Activated CD4-positive, alpha-beta memory T cell treated with anti-CD3 and anti-CD28 coated beads, Interleukin-2, amount 10 ng/mL, durations not matched to agents 7 days and 5 days (primary cell): ENCODE measurements around the gene SFSWAP. TPM values are rescaled to one million over a fixed set of nuclear protein-coding genes. Genes with fewer than 3 reads are reported as not detected.
"Not testable (repeated sequence)": the region's sequence is repeated elsewhere in the genome, so short reads cannot be mapped to it uniquely, and the experiment has no call there.

ENCODE experiments used
- CTCF ChIA-PET: fragments of 350-600 bp; sonication (Branson Sonifier 250); formaldehyde crosslinking; loops from one replicate; lab custom pipeline; 2021; ENCODE audit warnings: antibody characterized with exemption, inconsistent platforms; lab: Charles Lee
- POLR2A ChIA-PET: fragments of 350-600 bp; sonication (Branson Sonifier 250); formaldehyde crosslinking; loops from one replicate; lab custom pipeline; 2021; ENCODE audit warnings: antibody characterized with exemption; lab: Charles Lee
- DNase-seq: peaks from one replicate; pipeline ENCODE4 v3.0.0-alpha.2; 2020
- H3K27ac Mint-ChIP-seq: one replicate; pipeline ENCODE4 v1.8.0; 2021; ENCODE audit warnings: mild to moderate bottlenecking, mixed read lengths
- H3K27me3 Mint-ChIP-seq: one replicate; pipeline ENCODE4 v1.8.0; 2021; ENCODE audit warnings: mixed read lengths
- H3K36me3 Mint-ChIP-seq: one replicate; pipeline ENCODE4 v1.8.0; 2021; ENCODE audit warnings: low read depth, mixed read lengths
- H3K4me1 Mint-ChIP-seq: one replicate; pipeline ENCODE4 v1.8.0; 2021; ENCODE audit warnings: mixed read lengths
- H3K4me3 Mint-ChIP-seq: one replicate; pipeline ENCODE4 v1.8.0; 2021; ENCODE audit warnings: mild to moderate bottlenecking, mixed read lengths
- H3K9me3 Mint-ChIP-seq: one replicate; pipeline ENCODE4 v1.8.0; 2021; ENCODE audit warnings: mixed read lengths
- total RNA-seq, 2 experiments: library from RNA; stranded (reverse); gene quantifications; one replicate each; pipeline ENCODE4 v1.2.3, GENCODE V29; 2021

Gene SFSWAP
- 10 to 100 TPM; 43.7 to 48.0 TPM for total RNA-seq

GRCh38 chr12:131710464-131711457, at the start of gene SFSWAP:
Gene SFSWAP, plus strand, starts transcription at chr12:131711090. Its CDS starts 140 bp downstream, at chr12:131711230.
- Mint-ChIP-seq H3K36me3 (peaks cover 31% of the 10 kb centered on the region), H3K4me3 (peak within 1 kb of the TSS; percentile 88), H3K27ac (peak within 1 kb of the TSS; percentile 79), H3K9me3 (no peaks in the 10 kb centered on the region), H3K27me3 (peaks cover 3% of the 10 kb centered on the region), H3K4me1 (peaks cover 28% of the 10 kb centered on the region)
- peak; percentile 75 for DNase-seq
- ChIA-PET CTCF (interaction anchor here (1.3 kb wide), 1 partner anchor 422 kb away, joined by 4 read pairs; no protein-coding TSS in a partner anchor), POLR2A (interaction anchor here (0.6 to 2.0 kb wide), 16 partner anchors 9 to 592 kb away, joined by 3 to 16 read pairs (median 4); partner anchors contain the start of genes EP400 and PUS1)

DNA sequence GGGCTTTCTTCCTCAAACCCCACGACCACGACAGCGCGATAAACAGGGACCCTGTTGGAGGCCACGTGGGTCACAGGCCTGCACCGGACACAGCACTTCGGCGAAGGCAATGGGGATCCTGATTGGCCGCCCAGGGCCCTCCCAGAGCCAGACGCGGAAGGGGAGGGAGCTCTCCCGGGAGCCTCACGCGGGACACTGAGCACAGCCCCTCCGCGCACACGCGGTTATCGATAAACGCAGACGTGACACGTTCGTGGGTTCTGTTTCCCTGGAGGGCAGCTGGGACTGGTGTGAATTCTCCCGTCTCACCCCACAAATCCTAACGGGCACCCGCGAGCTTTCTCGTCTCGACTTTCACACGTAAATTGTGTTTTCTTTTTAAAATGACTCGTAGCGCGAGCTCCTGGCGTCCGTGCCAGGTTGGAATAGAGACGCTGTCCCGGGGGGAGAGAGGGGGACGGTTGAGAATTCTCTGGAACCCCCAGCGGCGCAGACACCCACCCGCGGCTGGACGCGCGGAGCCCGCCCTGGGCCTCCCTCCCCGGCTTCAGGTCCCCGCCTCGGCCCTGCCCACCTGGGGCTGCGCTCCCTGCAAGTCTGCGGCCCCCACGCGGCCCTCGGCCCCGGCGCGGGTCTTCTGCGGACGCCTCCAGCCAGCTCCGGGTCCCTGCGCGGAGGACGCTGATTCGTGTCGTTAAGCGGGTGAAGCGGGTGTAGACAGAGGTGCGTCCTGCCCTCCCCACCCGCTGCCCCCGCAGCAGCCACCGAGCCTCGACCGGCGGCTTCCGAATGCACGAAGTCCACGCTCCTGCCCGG, 49.5 kb upstream of the SFSWAP start:
- POLR2A ChIA-PET, CTCF ChIA-PET, H3K27ac Mint-ChIP-seq, H3K4me3 Mint-ChIP-seq, H3K36me3 Mint-ChIP-seq, H3K27me3 Mint-ChIP-seq, DNase-seq, H3K9me3 Mint-ChIP-seq, H3K4me1 Mint-ChIP-seq: not testable (repeated sequence)

- DNase-seq, POLR2A ChIA-PET, CTCF ChIA-PET, H3K4me3 Mint-ChIP-seq, H3K4me1 Mint-ChIP-seq, H3K36me3 Mint-ChIP-seq, H3K27ac Mint-ChIP-seq, H3K27me3 Mint-ChIP-seq, H3K9me3 Mint-ChIP-seq: not testable (repeated sequence)
These were observed 49.0 kb upstream of the SFSWAP start for GRCh38 chr12:131661986-131662288.

DNA sequence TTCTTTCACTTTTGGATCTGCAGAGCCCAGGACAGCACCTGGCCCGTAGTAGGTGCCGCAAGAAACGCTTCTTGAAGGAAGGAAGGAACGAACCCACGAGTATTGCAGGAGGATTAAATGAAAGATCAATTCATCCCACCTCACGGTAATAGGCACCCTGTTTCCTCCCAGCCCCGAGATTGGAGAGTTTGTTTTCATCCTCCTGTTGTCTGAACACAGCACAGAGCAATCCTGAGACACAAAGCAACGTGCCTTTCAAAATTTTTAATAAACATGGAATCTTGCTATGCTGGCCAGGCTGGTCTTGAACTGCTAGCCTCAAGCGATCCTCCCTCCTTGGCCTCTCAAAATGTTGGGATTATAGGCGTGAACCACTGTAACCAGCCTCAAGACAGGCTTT, 48.5 kb upstream of the SFSWAP start:
- H3K4me1 Mint-ChIP-seq, H3K27me3 Mint-ChIP-seq, DNase-seq, H3K27ac Mint-ChIP-seq, CTCF ChIA-PET, H3K4me3 Mint-ChIP-seq, H3K36me3 Mint-ChIP-seq, POLR2A ChIA-PET, H3K9me3 Mint-ChIP-seq: not testable (repeated sequence)

DNA sequence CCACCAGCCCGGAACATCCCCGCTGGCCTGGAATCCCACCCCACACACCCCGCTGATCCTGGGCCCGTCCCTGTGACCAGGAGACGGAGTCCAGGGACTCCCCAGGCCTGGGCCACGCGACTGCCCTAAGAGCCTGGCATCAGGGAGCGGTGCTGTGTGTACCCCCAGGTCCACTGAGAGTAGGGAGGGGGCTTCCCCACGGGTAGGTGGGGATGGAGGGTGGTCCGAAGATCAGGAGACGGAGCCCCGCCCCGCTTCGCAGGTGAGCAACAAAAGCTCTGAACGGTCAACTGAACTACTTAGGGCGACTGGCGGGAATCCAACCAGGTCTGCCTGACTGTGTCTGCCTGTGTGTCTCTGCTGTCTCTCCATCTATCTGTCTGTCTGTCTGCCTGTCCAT, 45.2 kb upstream of the SFSWAP start:
- DNase-seq, H3K27ac Mint-ChIP-seq, CTCF ChIA-PET, POLR2A ChIA-PET, H3K4me3 Mint-ChIP-seq, H3K4me1 Mint-ChIP-seq, H3K36me3 Mint-ChIP-seq, H3K9me3 Mint-ChIP-seq: not testable (repeated sequence)
- H3K27me3 Mint-ChIP-seq: peaks cover 12% of the 10 kb centered on the region

GRCh38 chr12:131666486-131666885, 44.4 kb upstream of the SFSWAP start:
- H3K27ac Mint-ChIP-seq, H3K9me3 Mint-ChIP-seq, CTCF ChIA-PET, H3K4me1 Mint-ChIP-seq, H3K4me3 Mint-ChIP-seq, DNase-seq, POLR2A ChIA-PET, H3K36me3 Mint-ChIP-seq: not testable (repeated sequence)
- peaks cover 12% of the 10 kb centered on the region for H3K27me3 Mint-ChIP-seq

- CTCF ChIA-PET, H3K9me3 Mint-ChIP-seq, H3K27ac Mint-ChIP-seq, POLR2A ChIA-PET, DNase-seq, H3K4me1 Mint-ChIP-seq, H3K36me3 Mint-ChIP-seq, H3K4me3 Mint-ChIP-seq: not testable (repeated sequence)
- peaks cover 12% of the 10 kb centered on the region for H3K27me3 Mint-ChIP-seq
These were observed 43.8 kb upstream of the SFSWAP start for GRCh38 chr12:131666978-131667601.

- CTCF ChIA-PET: no interaction called here
- H3K9me3 Mint-ChIP-seq: peaks cover 2% of the 10 kb centered on the region
These were observed 39.6 kb upstream of the SFSWAP start for GRCh38 chr12:131671276-131671675.

GRCh38 chr12:131671871-131672270, 39.0 kb upstream of the SFSWAP start:
- ChIA-PET POLR2A (no interaction called here), CTCF (no interaction called here)
- H3K9me3 Mint-ChIP-seq: peaks cover 7% of the 10 kb centered on the region
- no peak overlapping the region for H3K4me3 Mint-ChIP-seq
- no peak for DNase-seq
- no peak overlapping the region for H3K27ac Mint-ChIP-seq
- no peaks in the 10 kb centered on the region for H3K4me1 Mint-ChIP-seq
- H3K27me3 Mint-ChIP-seq: peaks cover 9% of the 10 kb centered on the region
- no peaks in the 10 kb centered on the region for H3K36me3 Mint-ChIP-seq

More at GRCh38 chr12:131671276-131671675, 39.6 kb upstream of the SFSWAP start:
- Mint-ChIP-seq H3K27me3 (peaks cover 9% of the 10 kb centered on the region), H3K27ac (no peak overlapping the region), H3K4me1 (no peaks in the 10 kb centered on the region), H3K36me3 (no peaks in the 10 kb centered on the region), H3K4me3 (no peak overlapping the region)
- DNase-seq: no peak
- POLR2A ChIA-PET: no interaction called here

DNA sequence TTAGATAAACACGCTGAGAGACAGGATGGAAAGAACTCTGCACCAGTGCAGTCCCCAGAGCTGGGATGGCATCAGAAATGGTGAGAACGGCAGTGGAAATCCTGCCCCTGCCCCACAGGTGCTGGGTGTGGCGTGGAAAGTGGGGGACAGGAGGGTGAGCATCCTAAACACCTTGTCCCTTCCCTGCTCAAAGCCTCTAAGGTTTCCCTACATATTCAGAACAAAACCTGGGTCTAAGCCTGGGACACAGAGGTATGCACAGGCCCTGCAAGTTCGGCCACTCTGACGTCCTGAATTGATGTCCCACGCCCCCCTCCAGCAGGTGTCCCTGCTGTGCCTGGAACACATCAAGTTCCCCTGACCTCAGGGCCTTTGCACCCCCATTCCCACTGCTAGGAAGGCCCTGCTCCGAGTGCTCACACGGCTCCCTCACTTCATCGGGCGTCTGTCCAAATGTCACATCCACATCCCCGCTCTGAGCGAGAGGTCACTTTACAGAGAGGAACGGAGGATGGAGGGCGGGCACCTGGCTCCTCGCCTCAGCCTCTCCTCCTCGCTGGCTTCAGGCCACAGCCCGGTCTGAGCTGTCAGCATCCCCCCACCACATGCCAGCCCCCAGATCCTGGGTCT, 38.5 kb upstream of the SFSWAP start:
- peaks cover 9% of the 10 kb centered on the region for H3K27me3 Mint-ChIP-seq
- no peak overlapping the region for H3K27ac Mint-ChIP-seq
- H3K36me3 Mint-ChIP-seq: no peaks in the 10 kb centered on the region
- ChIA-PET CTCF (no interaction called here), POLR2A (no interaction called here)
- no peak for DNase-seq
- peaks cover 7% of the 10 kb centered on the region for H3K9me3 Mint-ChIP-seq
- H3K4me1 Mint-ChIP-seq: no peaks in the 10 kb centered on the region
- H3K4me3 Mint-ChIP-seq: no peak overlapping the region

DNA sequence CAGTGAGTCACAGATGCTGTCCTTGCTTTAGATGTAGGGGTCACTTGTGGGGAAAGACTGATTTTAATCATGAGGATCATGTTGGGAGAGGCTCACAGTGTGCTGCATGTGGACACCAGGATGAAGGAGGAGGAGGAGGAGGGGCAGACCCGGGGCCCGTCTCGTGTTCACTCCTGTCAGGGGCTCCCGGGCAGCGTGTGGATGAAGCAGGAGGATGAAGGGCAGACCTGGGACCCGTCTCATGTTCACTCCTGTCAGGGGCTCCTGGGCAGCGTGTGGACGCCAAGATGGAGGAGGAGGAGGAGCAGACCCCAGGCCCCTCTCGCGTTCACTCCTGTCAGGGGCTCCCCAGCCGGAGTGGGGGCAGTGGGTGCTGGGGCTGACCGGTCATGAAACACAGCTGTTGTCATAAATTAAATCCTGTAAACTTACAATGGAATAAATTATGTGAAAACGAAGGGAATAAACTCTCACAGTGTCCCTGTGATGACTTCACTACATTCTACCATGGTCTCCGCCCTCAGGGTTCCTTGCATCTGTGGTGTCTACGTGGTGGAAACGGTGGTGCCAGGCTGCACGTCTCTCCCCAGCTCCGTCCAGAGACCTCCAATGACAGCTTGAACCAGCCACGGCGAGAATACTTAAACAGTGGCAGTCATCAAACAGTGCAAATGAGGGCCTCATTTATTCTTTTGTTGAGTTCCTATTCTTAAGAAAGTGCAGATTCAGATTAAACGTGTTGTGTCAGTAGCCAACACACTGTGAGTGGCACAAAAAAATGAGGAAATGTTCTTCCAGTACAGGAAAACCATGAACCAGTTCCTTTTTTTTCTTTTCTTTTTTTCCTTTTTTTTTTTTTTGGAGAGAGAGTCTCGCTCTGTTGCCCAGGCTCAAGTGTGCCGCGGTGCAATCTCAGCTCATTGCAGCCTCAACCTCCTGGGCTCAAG, 37.7 kb upstream of the SFSWAP start:
- Mint-ChIP-seq H3K36me3 (no peaks in the 10 kb centered on the region), H3K4me1 (no peaks in the 10 kb centered on the region), H3K27ac (no peak overlapping the region), H3K27me3 (peaks cover 9% of the 10 kb centered on the region), H3K9me3 (peaks cover 7% of the 10 kb centered on the region), H3K4me3 (no peak overlapping the region)
- DNase-seq: no peak
- ChIA-PET POLR2A (no interaction called here), CTCF (no interaction called here)

GRCh38 chr12:131673888-131674257, 37.0 kb upstream of the SFSWAP start:
- Mint-ChIP-seq H3K9me3 (peaks cover 7% of the 10 kb centered on the region), H3K4me3 (no peak overlapping the region), H3K27ac (no peak overlapping the region)

More at GRCh38 chr12:131673888-131674257, 37.0 kb upstream of the SFSWAP start:
- Mint-ChIP-seq H3K4me1 (no peaks in the 10 kb centered on the region), H3K36me3 (no peaks in the 10 kb centered on the region), H3K27me3 (peaks cover 6% of the 10 kb centered on the region)
- CTCF ChIA-PET: no interaction called here
- POLR2A ChIA-PET: no interaction called here
- no peak for DNase-seq
